ENCODE data around the gene CFAP57. TPM values are rescaled to one million over a fixed set of nuclear protein-coding genes. Genes with fewer than 3 reads are reported as not detected.
A peak's percentile ranks its signal among the peaks of the same experiment; 100 is the strongest.

Gene CFAP57
- total RNA-seq, 4 donors from 2014 or later = not detected

DNA sequence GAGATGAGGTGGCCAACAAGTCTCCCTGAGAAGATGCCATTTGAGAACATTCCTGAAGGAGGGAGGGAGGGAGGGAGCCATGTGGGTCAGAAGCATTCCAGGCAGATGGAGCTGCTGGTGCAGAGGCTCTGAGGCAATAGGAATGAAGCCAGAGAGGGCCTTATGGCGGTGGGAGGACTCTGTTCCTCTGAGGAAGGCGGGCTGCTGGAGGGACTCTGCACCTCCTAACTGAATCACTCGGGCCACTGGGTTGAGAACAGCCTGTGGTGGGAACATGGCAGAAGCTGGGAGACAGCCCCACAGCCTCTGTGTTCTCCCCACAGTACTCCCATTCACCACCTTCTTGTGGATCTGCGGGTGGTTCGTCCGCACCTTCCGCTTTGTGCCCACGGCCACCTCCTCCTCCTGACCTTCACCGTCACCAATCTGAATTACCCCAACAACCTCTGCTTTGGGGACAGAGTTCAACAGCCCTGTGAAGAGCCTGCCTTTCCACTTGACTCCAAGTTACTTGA lies 95.2 kb downstream of the CFAP57 start:
- peak in 2 of 3 donors; percentile 57 to 71 for DNase-seq

DNA sequence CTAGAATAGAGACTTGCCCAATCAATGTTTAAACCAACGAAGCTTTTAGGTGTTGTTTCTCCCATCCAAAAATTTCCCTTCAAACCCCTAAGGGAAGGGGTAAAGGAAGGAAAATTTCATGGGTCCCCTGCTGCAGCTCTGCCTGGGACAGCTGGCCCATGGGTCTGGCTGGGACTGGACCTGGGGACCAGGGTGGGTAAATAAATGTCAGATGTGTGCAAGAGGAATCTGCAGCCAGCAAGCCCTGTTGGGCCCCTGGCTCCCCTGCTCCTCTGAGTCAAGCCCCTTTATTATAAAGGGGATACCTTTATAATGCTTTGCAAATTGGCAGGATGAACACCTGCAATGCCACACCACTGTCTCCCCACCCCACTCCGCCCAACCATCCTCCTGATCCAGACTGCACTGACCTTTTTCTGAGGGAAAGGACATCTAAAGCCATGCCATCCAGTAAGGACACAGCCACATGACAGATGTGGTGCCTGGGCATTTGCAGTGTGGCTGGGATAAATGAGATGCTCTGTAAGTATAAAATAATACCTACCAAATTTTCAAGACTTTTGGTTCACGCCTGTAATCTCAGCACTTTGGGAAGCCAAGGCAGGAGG lies 95.8 kb downstream of the CFAP57 start:
- TF ChIP-seq, protein P1, sequence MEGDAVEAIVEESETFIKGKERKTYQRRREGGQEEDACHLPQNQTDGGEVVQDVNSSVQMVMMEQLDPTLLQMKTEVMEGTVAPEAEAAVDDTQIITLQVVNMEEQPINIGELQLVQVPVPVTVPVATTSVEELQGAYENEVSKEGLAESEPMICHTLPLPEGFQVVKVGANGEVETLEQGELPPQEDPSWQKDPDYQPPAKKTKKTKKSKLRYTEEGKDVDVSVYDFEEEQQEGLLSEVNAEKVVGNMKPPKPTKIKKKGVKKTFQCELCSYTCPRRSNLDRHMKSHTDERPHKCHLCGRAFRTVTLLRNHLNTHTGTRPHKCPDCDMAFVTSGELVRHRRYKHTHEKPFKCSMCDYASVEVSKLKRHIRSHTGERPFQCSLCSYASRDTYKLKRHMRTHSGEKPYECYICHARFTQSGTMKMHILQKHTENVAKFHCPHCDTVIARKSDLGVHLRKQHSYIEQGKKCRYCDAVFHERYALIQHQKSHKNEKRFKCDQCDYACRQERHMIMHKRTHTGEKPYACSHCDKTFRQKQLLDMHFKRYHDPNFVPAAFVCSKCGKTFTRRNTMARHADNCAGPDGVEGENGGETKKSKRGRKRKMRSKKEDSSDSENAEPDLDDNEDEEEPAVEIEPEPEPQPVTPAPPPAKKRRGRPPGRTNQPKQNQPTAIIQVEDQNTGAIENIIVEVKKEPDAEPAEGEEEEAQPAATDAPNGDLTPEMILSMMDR (IDR thresholded peaks at IDR 0.05) = no peak
- TF ChIP-seq POLR2A (IDR thresholded peaks at IDR 0.05) = no peak

More for the DNA sequence above, 95.2 kb downstream of the CFAP57 start:
- no peaks in the 10 kb centered on the region for H3K27me3 ChIP-seq
- H3K4me1 ChIP-seq = peaks cover 0 to 20% (median 3%) of the 10 kb centered on the region in 4 donors
- no peaks in the 10 kb centered on the region for H3K36me3 ChIP-seq
- H3K9me3 ChIP-seq = no peaks in the 10 kb centered on the region
- H3K4me3 ChIP-seq = no peak overlapping the region
- TF ChIP-seq POLR2A (IDR thresholded peaks at IDR 0.05) = peak in 1 of 2 donors; percentile 43
- TF ChIP-seq, protein P1 (IDR thresholded peaks at IDR 0.05) = no peak
- peak overlapping the region in 3 of 4 donors; percentile 53 to 71 (median 69) for H3K27ac ChIP-seq

DNA sequence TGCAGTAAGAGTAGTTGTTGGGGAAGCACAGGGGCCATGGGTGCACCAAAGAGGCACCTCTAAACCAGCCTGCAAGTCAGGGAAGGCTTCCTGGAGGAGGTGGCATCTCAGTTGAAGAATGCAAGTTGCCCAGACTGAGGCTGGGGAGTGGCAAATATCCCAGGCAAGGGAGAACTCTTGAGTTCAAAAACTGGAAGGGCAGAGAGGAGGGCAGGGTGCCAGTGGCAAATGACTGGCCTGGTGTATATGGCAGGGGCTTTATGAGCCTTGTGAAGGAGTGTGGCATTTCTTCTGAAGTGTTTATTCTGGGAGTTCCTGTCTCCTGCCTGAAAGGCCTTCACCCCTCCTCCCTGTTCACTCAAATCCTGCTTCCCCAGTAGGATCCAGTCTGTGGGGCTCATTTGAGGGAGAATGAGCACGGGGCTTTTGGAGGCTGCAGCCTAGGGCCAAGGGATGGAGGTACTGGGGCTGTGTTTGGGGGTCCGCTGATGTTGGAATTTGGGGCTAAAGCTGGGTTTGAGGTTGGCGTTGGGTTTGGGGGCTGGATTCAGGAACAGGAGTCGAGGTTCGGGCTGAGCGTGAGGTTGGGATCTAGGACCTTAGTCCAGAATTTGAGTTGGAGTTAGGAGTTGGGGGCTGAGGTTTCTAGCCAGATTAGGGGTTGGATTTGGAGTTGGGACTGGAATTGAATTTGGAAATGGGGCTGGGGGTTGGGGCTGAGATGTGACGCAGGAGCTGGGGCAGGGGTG lies 97.7 kb downstream of the CFAP57 start, which contains the start of gene TMEM125:
Gene TMEM125 (plus strand): TSS at position 357 of the 749 bp plus-strand sequence. CDS start 2,740 bp downstream, outside the sequence.
- Histone ChIP-seq H3K4me1 (peaks cover 0 to 28% (median 3%) of the 10 kb centered on the region in 4 donors), H3K27me3 (no peaks in the 10 kb centered on the region), H3K27ac (peak within 1 kb of the TSS in 3 of 4 donors; percentile 66 to 90 (median 69)), H3K4me3 (peak within 1 kb of the TSS; percentile 11 to 53 (median 40)), H3K9me3 (no peaks in the 10 kb centered on the region), H3K36me3 (no peaks in the 10 kb centered on the region)
- DNase-seq = peak in 1 of 3 donors; percentile 59
- TF ChIP-seq, protein P1 (IDR thresholded peaks at IDR 0.05) = no peak
- no peak for TF ChIP-seq POLR2A (IDR thresholded peaks at IDR 0.05)

More for the DNA sequence above, 95.8 kb downstream of the CFAP57 start:
- Histone ChIP-seq H3K4me3 (no peak overlapping the region), H3K27me3 (no peaks in the 10 kb centered on the region), H3K27ac (peak overlapping the region in 3 of 4 donors; percentile 53 to 71 (median 69)), H3K4me1 (peaks cover 0 to 20% (median 3%) of the 10 kb centered on the region in 4 donors), H3K9me3 (no peaks in the 10 kb centered on the region), H3K36me3 (no peaks in the 10 kb centered on the region)
- DNase-seq = peak in 1 of 3 donors; percentile 44

DNA sequence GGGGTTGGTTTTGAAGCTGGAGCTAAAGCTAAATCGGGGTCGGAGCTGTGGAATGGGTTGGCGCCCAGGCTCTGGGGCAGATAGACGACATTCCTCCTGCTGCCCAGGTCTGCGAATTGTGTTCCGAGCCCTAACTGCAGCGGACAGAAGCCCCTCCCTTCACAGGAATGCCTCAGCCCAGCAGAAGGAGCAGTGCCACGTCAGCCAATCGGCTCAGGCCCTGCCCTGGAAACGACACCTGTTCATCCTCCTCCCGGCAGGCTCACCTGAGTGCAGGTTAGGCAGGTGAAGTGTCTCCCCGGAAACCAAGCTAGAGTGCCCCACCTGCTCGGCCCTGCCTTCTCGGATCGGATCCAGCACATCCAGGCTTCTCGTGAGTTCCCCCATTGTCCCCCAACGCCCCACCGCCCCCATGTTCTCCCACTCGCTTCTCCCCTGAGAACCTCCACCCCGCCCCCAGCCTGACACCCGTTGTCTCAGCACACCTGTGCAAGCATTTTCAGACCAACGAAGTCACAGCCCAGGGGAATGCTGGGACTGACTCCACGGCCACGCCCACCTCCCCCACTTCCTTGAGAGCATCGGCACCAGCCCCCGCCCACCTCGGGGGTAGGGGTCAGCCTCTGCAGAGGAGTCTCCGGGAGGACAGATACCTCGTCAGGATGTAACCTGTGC lies 98.4 kb downstream of the CFAP57 start:
- Histone ChIP-seq H3K36me3 (no peaks in the 10 kb centered on the region), H3K9me3 (no peaks in the 10 kb centered on the region), H3K27me3 (no peaks in the 10 kb centered on the region), H3K4me1 (peaks cover 0 to 30% (median 3%) of the 10 kb centered on the region in 4 donors), H3K27ac (peak overlapping the region in 3 of 4 donors; percentile 66 to 90 (median 69)), H3K4me3 (peak overlapping the region; percentile 11 to 53 (median 40))
- peak; percentile 48 to 91 (median 91) for DNase-seq
- TF ChIP-seq POLR2A (IDR thresholded peaks at IDR 0.05) = peak; percentile 72 to 90
- TF ChIP-seq, protein P1 (IDR thresholded peaks at IDR 0.05) = no peak

Measured in Peyer's patch (tissue), 4 donors.